Glutamatergic neuron (in vitro differentiated cells): ENCODE results near the gene CD79A. TPM values are rescaled to one million over a fixed set of nuclear protein-coding genes. Genes with fewer than 3 reads are reported as not detected.

Experiments
- DNase-seq: peaks from one replicate; pipeline ENCODE4 v3.0.0; 2022
- H3K27ac Mint-ChIP-seq: one replicate; pipeline ENCODE4 v1.8.0; 2020; ENCODE audit warnings: mild to moderate bottlenecking, mixed read lengths, inconsistent platforms; ENCODE audit not compliant: unreplicated experiment
- H3K27me3 Mint-ChIP-seq: one replicate; pipeline ENCODE4 v1.8.0; 2020; ENCODE audit warnings: mild to moderate bottlenecking, moderate library complexity, mixed read lengths, inconsistent platforms; ENCODE audit not compliant: unreplicated experiment
- H3K36me3 Mint-ChIP-seq: one replicate; pipeline ENCODE4 v1.8.0; 2020; ENCODE audit warnings: mild to moderate bottlenecking, mixed read lengths, inconsistent platforms; ENCODE audit not compliant: unreplicated experiment
- H3K4me1 Mint-ChIP-seq: one replicate; pipeline ENCODE4 v1.8.0; 2020; ENCODE audit warnings: mild to moderate bottlenecking, low read depth, mixed read lengths, inconsistent platforms; ENCODE audit not compliant: unreplicated experiment
- H3K4me3 Mint-ChIP-seq: one replicate; pipeline ENCODE4 v1.8.0; 2020; ENCODE audit warnings: mild to moderate bottlenecking, mixed read lengths, inconsistent platforms; ENCODE audit not compliant: unreplicated experiment
- H3K9me3 Mint-ChIP-seq: one replicate; pipeline ENCODE4 v1.8.0; 2020; ENCODE audit warnings: mild to moderate bottlenecking, moderate library complexity, mixed read lengths, inconsistent platforms; ENCODE audit not compliant: unreplicated experiment
- CTCF ChIP-seq: fragments of 200-600 bp; sonication (generic); IDR thresholded peaks from one replicate; pipeline ENCODE4 v1.5.0; 2021; ENCODE audit not compliant: partially characterized antibody, unreplicated experiment
- total RNA-seq: library from RNA; stranded (reverse); fragmentation: NEBNext Ultra II Directional; extraction: Animal tissue kit (Norgen Biotek cat#: 25700); gene quantifications from one replicate; pipeline ENCODE4 v1.2.1, GENCODE V29; 2021; ENCODE audit not compliant: unreplicated experiment

The CD79A gene
- total RNA-seq, 1 donor from 2014 or later, result not detected

GRCh38 chr19:41920882-41921576 lies 44.0 kb downstream of the CD79A start:
- Mint-ChIP-seq H3K27me3 (peaks cover 9% of the 10 kb centered on the region), H3K27ac (no peak overlapping the region), H3K9me3 (peaks cover 9% of the 10 kb centered on the region), H3K4me3 (peak overlapping the region; percentile 39), H3K36me3 (no peaks in the 10 kb centered on the region), H3K4me1 (peaks cover 7% of the 10 kb centered on the region)
- no peak for TF ChIP-seq CTCF
- DNase-seq, result no peak

GRCh38 chr19:41921577-41922576 lies 44.8 kb downstream of the CD79A start:
- H3K27me3 Mint-ChIP-seq, result peaks cover 9% of the 10 kb centered on the region
- DNase-seq, result no peak
- H3K4me3 Mint-ChIP-seq, result peak overlapping the region; percentile 39
- H3K27ac Mint-ChIP-seq, result no peak overlapping the region
- peaks cover 9% of the 10 kb centered on the region for H3K9me3 Mint-ChIP-seq
- H3K4me1 Mint-ChIP-seq, result peaks cover 7% of the 10 kb centered on the region
- no peaks in the 10 kb centered on the region for H3K36me3 Mint-ChIP-seq
- TF ChIP-seq CTCF, result no peak

- TF ChIP-seq CTCF, result no peak
- H3K4me3 Mint-ChIP-seq, result peak overlapping the region; percentile 18
- peaks cover 7% of the 10 kb centered on the region for H3K4me1 Mint-ChIP-seq
- peaks cover 9% of the 10 kb centered on the region for H3K9me3 Mint-ChIP-seq
- no peak overlapping the region for H3K27ac Mint-ChIP-seq
- peaks cover 9% of the 10 kb centered on the region for H3K27me3 Mint-ChIP-seq
- DNase-seq, result no peak
- no peaks in the 10 kb centered on the region for H3K36me3 Mint-ChIP-seq
Measured at GRCh38 chr19:41922585-41922984, 45.5 kb downstream of the CD79A start.

DNA sequence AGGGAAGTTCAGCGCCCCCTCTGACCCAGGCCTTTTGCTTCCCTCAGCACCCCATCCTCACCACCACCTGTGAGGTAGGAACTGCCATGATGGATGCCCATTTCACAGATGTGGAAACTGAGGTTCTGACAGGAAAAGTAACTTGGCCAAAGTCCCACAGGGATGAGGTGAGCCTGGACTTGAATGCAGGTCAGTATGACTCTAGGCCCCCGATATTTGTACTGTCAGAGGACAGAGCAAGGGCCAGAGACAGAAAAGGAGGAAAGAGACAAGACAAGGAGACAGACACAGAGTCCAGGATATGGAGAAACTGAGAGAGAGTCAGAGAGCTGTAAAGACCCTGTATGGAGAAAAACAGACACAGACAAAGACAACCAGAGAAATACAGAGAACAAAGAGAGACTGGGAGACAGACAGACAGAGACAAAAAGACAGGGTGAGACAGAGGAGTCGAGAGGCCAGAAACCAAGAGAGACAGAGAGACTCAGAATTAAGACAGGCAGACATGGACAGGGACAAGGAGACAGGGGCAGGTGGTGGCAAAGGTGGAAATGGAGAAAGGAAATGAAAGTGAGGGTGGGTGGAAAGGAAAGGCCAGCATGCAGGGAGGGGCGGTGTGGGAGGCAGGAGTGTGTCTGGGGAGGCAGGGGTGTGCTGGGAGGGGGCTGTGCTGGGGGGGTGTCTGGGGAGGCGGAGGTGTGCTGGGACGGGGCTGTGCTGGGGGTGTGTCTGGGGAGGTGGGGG lies 46.1 kb downstream of the CD79A start:
- Mint-ChIP-seq H3K4me3 (no peak overlapping the region), H3K27ac (peak overlapping the region; percentile 14), H3K27me3 (peaks cover 9% of the 10 kb centered on the region), H3K36me3 (no peaks in the 10 kb centered on the region), H3K4me1 (peaks cover 7% of the 10 kb centered on the region), H3K9me3 (peaks cover 9% of the 10 kb centered on the region)
- TF ChIP-seq CTCF, result no peak
- DNase-seq, result no peak
